LNCaP clone FGC (cell line): ENCODE data around the gene ANXA6.

Experiments used
- DNase-seq: peaks from one replicate; pipeline ENCODE4 v3.0.0-alpha.2; 2011; ENCODE audit warnings: low read depth
- H3K4me3 ChIP-seq: 2 replicates; pipeline ENCODE4 v1.5.1; 2011; ENCODE audit warnings: mild to moderate bottlenecking, low read depth, low read length, control low read depth
- CTCF ChIP-seq: IDR thresholded peaks from 2 replicates; pipeline ENCODE4 v1.5.1; 2012; ENCODE audit warnings: mild to moderate bottlenecking; ENCODE audit not compliant: control insufficient read depth, insufficient read depth; ENCODE audit errors: extremely low read depth

ANXA6 gene

GRCh38 chr5:151157426-151158286 lies at the start of gene ANXA6:
Gene ANXA6 (minus strand): TSS chr5:151157779. CDS start chr5:151147901, 9,878 bp downstream.
- peak within 1 kb of the TSS; percentile 86 for H3K4me3 ChIP-seq
- no peak for TF ChIP-seq CTCF

GRCh38 chr5:151205411-151205810 lies 47.8 kb upstream of the ANXA6 start:
- no peak for TF ChIP-seq CTCF
- H3K4me3 ChIP-seq, result no peak overlapping the region
- DNase-seq, result no peak

More at GRCh38 chr5:151157426-151158286, at the start of gene ANXA6:
- DNase-seq, result peak; percentile 44

- no peak overlapping the region for H3K4me3 ChIP-seq
- no peak for DNase-seq
- TF ChIP-seq CTCF, result no peak
These were observed 46.5 kb upstream of the ANXA6 start for GRCh38 chr5:151204051-151204450.

GRCh38 chr5:151202381-151203139 lies 45.0 kb upstream of the ANXA6 start:
- no peak for TF ChIP-seq CTCF
- DNase-seq, result no peak
- no peak overlapping the region for H3K4me3 ChIP-seq

- DNase-seq, result no peak
- H3K4me3 ChIP-seq, result no peak overlapping the region
- no peak for TF ChIP-seq CTCF
These were observed 43.5 kb upstream of the ANXA6 start for GRCh38 chr5:151200913-151201595.

GRCh38 chr5:151199581-151200185 lies 42.1 kb upstream of the ANXA6 start:
- no peak for DNase-seq
- no peak overlapping the region for H3K4me3 ChIP-seq
- no peak for TF ChIP-seq CTCF
